Heart left ventricle (tissue), 13 donors: ENCODE results near the gene ARL8B.

Source experiments
- POLR2A ChIP-seq, 2 donors: fragments of 450-650 bp; IDR thresholded peaks; one replicate each; pipeline ENCODE4 v1.6.1; 2017; ENCODE audit warnings: antibody characterized with exemption in 2 of 2, mild to moderate bottlenecking in 2 of 2, moderate library complexity in 2 of 2
- TF ChIP-seq, protein P1 (sequence below), 12 donors: fragments of 200-600 bp; sonication (generic) in 4 of 12; IDR thresholded peaks; one replicate each; pipeline versions ENCODE4 v1.5.0 to v1.8.0; 2018 to 2022; ENCODE audit warnings: antibody characterized with exemption in 12 of 12, mild to moderate bottlenecking in 5 of 12
- donor health status: ischemic (EF 13 %, LVEDD 7.1; RV severe dilation, severe dysfunction).
- donor health status: DM: no; HTN: yes; CAD: no.
- donor health status: DM: no; HTN: no; CAD: no.
- donor health status: ischemic (EF 25% LVEDD 6.9; RV normal size, moderate dysfunction).
- donor health status: ischemic (EF 25% LVEDD 5.7; RV mildly dilated, moderate dysfunction).
- donor health status: ischemic (EF 35%, LVEDD 5.7; RV mildly dilated, moderate dysfunction).
- donor health status: nonischemic (EF 11% LVEDD 7.7; RV severe dilation, severe dysfunction).
- donor health status: DM: yes; HTN: yes; CAD: no.
- donor health status: PGD.
- donor health status: ischemic (EF 29% LVEDD 5.4; RV normal size, mild dysfunction).
- donor health status: nonischemic (EF 23%, LVEDD 6.1; RV moderate dilation, normal function).

DNA sequence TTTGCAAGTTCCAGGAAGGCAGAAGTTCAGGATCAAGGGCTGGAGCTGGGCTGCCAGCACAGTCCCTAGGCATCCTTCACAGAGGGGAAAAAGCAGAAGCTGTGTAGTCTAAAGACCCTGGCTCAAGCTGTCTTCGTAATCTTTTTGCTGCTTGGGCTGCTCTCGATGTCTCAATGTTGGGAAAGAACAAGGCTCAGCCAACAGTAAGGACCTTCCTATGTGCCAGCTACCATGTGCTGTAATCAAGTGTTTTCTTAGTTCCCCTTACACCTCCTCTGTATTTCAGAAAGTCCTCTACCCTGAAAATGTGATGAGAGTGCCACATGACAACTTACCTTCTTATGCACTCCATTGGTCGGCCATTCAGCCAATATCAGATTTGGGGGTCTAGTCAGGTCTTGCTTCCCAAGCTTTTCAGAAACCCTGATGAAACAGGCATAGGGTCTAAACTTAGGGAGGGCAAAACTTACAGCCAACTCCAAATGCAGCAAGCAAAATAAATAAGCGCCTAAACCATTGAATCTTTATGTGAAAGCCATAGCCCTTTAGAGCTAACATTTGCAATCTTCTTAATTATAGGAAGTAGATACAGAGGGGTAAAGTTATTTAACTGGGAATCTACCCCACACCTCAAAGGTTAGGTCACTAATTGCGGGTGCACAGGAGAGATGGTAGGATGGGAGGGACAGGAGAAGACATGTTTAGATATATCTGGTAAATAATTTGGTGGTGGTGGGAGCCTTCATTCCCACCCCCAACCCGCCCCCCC, 64.2 kb downstream of the ARL8B start:
- TF ChIP-seq, protein P1, sequence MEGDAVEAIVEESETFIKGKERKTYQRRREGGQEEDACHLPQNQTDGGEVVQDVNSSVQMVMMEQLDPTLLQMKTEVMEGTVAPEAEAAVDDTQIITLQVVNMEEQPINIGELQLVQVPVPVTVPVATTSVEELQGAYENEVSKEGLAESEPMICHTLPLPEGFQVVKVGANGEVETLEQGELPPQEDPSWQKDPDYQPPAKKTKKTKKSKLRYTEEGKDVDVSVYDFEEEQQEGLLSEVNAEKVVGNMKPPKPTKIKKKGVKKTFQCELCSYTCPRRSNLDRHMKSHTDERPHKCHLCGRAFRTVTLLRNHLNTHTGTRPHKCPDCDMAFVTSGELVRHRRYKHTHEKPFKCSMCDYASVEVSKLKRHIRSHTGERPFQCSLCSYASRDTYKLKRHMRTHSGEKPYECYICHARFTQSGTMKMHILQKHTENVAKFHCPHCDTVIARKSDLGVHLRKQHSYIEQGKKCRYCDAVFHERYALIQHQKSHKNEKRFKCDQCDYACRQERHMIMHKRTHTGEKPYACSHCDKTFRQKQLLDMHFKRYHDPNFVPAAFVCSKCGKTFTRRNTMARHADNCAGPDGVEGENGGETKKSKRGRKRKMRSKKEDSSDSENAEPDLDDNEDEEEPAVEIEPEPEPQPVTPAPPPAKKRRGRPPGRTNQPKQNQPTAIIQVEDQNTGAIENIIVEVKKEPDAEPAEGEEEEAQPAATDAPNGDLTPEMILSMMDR (IDR thresholded peaks at IDR 0.05) = no peak
- no peak for TF ChIP-seq POLR2A (IDR thresholded peaks at IDR 0.05)
